Dermis blood vessel endothelial cell (primary cell): Measurements from ENCODE around the gene RELCH. TPM values are rescaled to one million over a fixed set of nuclear protein-coding genes. Genes with fewer than 3 reads are reported as not detected.
A peak's percentile ranks its signal among the peaks of the same experiment; 100 is the strongest.

Experiments used
- DNase-seq: peaks from one replicate; pipeline ENCODE4 v3.0.0; 2010
- total RNA-seq: library from RNA; depleted of rRNA; stranded (reverse); fragments of >200 nt; gene quantifications from 2 replicates; pipeline ENCODE4 v1.2.3, GENCODE V29; 2014

The RELCH gene
- total RNA-seq, 1 donor from 2014 or later = 32.0 TPM

DNA sequence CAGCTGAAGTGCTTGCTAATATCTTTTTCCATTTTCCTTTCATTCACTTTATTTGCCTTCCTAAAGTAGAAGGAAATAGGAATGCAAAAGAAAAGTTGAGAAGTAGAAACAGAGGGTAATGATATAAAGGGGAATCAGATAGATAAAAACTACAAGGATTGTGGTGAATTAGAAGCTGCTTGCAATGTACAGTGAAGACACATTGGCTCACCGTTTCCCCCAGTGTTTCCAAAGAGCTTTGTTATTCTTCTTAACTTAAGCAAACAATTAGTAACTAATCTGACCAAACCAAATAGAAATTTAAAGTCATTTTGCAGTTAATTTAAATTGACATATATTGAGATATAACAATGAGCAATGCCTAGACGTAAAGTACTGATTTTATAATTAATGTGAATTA lies 63.4 kb downstream of the RELCH start:
- DNase-seq = no peak

DNA sequence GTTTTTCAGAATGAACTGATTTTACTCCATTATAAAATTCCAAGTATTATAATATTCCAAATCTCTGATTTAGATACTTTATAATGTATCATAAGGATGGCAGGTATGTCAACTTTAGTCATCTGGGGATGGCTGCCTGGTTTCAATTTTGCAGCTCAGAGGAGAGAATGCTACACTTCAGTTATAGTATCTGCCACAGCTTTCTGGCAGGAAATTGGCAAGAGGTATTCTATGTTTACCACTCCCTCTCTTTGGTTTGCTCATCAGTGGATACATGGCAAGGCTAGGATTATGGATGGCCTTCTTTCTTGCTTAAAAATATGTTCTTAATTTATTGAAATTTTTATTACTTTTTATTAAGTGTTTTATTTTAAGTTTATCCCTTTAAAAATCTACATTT lies 71.0 kb downstream of the RELCH start:
- no peak for DNase-seq

DNA sequence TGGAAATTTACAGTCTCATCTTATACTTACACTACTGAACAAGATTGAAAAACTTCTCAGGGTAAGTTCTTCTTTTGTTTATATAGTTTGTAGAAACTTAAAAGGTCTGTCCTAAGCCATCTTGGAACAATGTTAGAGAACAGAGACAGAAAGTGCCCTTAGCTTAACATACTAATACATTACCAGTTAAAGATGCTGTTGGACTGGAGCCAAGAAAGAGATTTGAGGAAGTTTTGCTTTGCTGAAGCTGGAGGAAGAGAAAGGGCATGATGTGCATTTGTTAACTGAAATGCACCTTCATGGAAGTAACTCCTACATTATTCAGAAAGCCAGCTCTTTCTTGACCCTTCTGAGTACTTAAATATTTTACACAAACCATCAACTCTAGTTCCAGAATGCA lies 71.6 kb downstream of the RELCH start:
- DNase-seq = peak; percentile 3

DNA sequence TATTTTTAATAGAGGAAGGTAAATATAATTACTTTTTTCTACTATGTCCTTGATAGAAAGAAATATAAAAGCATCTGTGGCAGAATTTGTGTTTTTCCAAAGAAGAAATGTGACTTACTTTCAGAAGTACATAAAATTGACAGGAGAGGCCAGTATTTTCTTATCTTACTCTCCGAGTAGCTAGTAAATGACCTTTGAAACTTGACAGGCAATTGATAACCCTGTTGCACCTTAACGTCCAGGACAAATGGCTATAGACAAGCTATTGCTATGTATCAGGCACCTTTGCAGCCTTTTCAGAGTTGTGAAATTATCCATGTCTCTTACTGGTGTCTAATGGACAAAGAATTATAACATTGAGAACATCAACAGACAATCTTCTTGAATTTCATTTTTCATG lies 75.0 kb downstream of the RELCH start:
- DNase-seq = no peak

DNA sequence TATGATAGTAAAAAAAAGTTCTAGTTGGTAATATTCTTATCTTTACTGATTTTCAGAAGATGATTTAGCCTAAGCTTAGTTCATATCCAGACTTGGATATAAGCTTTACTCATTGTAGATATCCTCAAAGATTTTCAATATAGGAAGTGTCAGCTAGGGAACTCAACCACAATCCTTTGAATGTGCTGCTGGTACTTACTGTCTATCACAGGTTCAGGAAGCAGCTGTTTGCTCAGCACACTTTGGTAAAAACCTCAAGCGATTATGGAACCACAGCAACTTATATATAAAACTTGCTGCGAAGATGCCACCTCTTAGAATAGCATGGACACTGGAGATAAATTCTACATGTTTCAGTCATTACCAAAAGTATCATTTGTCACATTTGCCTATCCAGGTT lies 77.9 kb downstream of the RELCH start:
- DNase-seq = peak; percentile 18

DNA sequence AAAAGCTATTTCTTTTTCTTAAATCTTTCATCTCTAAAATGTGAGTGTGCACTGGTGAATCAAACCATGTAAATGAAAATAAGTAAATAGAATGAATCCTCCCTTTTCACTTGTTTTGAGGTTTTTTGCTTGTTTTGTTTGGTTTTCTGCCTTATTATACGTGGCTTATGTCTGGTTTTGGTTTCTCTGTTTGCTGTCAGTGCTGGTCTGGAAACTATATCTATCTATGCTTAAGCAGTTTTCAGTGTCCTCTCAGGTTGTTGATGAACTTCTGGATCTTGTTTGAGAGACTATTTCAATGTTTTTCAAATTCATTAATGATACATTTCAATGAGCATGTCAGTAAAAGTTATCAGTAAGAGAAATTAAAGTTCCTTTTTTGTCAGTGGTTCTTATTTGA lies 90.0 kb downstream of the RELCH start:
- DNase-seq = no peak

DNA sequence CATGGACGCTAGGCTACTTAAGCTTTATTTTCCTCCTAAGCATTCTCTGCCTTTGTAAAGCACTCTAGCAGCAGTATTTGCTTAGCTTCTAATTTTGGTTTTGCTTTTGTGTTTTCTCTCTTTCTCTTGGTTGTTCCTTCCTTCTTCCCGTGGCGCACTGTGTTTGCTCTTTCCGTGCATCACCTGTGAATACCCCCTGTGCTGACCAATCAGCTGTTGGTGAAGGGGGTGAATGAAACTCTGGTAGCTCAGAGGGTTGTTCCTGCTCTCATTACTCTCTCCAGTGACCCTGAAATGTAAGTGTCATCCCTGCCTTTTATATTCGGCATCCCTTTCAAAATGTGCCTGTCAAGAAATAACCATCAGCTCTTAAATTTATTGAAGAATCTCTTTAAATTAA lies 92.5 kb downstream of the RELCH start:
- no peak for DNase-seq

DNA sequence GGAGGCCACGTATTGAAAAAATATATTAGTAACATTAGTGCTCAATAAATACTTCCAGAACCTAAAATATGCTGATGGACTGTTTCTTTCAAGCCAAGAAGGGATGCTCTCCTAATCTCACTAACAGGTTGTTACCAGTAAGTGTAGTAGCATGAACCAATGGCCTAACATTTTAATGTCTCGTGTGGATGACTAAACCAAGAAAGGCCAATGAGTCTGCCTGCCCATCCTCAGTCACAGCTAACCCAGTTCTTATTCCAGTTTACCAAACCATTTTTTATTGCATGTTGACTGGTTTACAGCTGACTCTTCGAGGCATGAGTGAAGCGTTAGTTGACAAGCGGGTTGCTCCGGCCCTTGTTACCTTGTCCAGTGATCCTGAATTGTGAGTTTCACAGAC lies 93.0 kb downstream of the RELCH start:
- DNase-seq = no peak

DNA sequence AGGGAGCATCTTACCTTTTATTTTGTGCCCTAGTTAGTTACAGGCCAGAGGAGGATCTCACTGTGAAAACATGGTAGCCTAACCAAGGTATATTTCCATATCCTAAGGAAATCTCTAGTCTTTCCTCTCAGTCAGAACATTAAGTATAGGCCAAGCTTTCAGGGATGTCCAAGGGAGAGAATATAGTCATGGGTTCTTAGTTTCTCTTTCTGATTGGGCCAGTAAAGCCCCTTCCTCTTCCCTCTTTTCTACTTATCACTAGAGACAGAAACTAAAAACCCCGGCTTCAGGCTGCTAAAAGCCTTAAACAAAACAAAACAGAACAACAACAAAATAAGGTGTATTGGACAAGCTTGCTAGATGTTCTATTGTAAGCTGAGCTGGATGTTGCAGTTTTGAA lies 93.7 kb downstream of the RELCH start:
- DNase-seq = no peak

DNA sequence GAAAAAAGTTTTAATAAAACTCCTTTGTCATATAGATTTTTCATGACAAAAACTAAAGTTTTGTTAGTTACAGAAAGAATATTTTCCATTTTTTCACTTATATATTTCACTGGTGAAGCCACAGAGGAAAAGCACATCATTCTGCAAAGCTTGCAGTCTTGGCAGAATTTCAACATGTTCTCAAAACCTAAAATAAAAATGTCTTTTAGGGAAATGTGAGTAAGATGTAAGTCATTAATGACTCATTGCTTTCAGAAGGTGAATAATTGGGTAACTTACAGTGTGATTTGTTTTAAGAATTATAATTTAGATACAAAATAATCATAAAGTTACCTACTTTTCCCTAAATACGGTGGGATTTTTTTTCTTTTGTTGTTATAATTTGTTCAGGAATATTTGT lies 94.6 kb downstream of the RELCH start:
- DNase-seq = peak; percentile 82

DNA sequence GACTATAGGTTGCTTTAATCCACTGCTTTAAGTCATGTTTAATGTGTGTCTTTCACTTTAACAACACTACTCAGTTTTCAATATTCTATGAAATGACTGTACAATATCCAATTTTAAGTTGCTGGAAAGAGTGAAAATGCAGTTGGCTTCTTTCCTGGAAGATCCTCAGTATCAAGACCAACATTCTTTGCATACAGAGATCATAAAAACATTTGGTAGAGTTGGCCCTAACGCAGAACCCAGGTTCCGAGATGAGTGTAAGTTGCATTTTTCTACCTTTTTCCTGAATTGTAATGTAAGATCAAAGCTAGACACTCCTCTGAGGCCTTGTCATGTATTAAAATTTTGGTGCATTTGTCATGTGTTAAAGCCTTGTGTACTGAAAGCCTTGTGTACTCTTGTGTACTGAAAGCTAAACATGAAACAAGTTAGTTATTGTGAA lies 95.2 kb downstream of the RELCH start:
- peak; percentile 32 for DNase-seq

DNA sequence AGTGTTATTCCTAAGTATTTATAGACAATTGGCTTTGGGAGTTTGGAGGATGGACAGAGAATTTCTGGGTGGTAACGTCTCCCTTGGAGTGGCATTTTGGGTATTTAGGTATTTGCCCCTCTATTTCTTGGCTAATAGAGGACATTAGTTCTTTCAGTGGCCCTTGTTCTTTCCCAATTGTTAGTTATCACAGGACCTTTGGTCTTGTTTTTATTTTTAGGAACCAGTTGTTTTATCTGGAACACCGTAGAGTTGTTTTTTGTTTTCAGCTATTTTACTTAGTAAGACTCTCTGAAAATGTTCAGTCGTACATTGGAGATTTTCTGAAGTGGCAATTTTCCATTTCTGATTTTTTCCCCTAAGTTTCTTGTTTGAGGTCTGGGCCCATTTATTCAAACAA lies 97.6 kb downstream of the RELCH start:
- DNase-seq = no peak

DNA sequence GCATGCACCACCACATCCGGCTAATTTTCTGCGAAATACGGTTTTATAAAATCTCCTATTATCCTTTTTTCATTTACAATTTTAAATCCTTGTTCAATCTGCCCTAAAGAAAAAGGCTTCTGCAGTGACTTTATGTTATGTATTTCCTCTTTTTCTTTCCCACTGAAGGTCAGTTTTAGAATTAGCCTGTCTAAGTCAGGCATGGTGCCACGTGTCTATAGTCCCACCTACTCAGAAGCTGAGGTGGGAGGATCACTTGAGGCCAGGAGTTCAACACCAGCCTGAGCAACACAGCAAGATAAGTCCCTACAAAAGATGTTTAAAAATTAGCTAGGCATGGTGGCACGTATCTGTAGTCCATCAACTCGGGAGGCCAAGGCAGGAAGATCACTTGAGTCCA lies 98.2 kb downstream of the RELCH start:
- DNase-seq = no peak

DNA sequence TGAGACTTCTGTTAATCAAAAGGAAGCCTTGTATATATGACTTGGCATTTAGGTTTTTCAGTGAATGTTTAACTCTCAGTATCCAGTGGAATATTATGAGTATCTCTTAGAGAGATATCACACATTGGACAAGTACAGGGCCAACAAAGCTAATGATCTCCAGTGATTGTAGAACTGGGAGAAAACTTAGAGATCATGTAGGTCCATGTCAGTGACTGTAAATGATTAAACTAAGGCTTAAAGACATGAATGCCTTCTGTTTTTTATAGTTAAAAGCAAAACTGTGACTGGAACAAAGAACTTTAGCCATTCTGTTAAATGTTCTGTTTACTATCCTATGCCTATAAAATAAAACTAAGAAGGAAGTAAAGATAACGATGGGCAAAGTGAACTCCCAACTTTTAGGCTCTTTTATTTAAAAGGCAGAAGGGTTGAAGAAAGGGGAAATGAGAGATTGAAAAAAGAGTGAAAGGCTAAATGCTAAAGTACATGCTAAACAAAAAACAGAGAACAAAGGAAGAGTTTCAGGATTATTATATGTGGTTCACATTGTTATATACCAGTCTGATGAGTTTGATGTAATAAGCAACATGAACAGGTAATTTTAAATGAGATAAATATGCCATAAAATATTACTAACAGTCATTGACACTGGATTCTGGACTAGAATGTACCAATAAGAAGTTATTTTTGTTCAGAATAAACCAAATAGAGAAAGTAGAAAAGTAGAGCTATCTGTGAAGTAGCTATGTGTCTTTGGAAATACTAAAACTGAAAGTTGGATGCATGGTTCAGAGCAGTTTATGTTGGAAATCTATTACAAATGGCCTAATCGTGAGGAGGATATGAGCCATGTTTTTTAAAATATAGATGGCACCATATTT lies 101.0 kb downstream of the RELCH start:
- no peak for DNase-seq

DNA sequence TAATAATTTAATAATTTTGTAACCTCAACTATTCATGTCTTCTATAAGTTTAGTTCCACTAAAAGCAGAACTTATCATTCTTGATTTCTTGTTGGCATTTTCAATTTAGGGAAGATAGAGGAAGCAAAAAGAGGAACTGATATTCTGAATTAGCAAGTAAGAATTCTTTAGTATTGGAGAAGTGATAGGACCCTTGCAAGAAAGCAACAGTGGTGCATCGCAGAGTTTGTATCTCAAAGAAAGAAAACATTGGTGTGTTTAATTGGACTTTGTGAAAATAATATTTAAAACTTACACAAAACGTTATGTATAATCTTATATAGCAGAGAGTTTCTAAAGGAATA lies 101.6 kb downstream of the RELCH start:
- DNase-seq = no peak

DNA sequence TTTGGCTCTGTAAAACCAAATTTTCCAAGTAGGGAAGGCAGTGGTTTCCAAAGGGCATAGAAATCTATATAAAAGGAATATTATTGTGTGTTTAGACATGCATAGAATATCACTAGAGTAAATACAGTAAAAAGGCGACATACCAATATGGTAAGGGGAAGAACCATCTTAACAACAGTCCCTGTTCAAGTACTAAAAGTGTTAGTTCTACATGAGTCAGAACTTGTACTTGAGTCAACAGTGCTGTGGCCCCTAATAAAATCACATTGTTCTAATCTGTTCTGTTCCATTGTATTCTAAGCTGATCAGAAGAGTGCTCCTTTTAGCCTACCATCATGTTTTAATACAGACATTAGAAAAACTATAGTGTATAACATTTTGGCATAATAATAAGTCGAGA lies 102.0 kb downstream of the RELCH start:
- peak; percentile 2 for DNase-seq

DNA sequence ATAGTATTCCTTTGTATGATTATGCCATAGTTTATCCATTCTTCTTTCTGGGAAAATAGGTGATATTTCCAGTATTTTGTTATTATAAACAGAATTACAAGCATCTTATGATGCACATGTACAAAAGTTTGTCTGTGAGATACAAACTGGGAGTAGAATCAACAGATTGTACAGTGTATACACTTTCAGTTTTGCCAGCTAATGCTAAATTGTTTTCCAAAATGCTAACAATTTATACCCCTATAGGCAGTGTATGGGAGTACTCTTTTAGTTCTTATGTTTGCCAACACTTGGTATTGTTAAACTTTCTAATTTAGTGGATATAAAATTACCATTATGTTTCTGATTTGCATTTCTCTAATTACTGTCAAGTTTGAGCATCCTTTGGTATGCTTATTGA lies 107.0 kb downstream of the RELCH start:
- DNase-seq = no peak

DNA sequence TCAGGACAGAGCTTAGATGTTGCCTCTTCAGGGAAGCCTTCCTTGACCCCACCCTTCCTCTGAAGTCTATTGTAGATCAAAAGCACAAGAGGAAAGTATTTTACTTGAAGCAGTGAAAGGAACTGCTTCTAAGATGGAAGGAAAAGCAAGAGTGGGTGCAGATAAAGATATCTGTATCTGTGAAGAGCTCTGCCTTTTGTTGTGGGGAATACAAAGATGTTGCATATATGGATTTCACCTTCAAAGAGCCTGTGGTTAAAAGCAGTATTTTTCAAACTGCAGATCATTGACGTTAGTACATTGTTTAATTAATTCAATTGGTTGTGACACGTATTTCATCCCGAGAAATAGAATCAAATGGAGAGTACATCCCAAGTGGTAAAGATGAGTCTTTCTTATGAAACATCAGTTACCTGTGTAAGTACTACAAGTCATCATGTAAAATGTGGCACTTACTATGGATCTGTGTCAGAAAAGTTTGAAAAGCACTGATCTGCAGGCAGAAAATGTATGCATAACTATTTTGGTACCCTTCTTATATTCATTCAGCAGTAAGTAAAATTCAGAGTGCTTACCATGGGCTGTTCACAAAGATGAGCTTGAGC lies 113.4 kb downstream of the RELCH start:
- DNase-seq = no peak

DNA sequence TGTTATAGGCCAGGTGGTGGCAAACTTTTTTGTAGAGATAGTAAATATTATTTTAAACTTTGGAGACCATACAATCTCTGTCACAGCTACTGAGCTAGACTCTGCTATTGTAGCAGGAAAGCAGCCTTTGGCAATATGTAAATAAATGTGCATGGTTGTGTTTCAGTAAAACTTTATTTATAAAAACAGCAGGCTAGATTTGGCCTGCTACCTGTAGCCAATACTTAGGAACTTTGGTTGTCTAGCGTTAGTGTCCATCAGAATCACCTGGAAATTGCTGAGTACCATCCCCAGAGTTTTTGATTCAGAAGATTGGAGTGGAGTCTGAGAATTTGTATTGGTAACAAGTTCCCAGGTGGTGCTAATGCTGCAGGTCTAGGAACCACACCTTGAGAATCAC lies 114.3 kb downstream of the RELCH start:
- DNase-seq = no peak

DNA sequence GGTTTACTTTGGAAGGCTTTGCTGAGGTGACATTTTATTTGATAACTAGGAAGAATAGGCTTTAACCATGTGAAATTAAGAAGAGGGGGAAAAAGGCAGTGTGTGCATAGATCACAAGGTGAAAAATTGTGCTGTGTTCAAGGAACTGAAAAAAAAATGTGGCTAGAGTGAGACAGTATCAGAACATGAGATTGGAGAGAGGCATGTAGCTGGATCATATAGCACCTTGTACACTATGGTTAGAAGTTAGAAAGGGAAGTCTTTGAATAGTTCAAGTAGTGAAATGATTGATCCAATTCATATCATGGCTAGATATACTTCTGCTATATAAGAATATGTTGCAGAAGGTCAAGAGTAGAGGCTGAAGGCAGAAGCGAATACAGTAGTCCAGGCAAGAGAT lies 125.8 kb downstream of the RELCH start:
- DNase-seq = no peak

DNA sequence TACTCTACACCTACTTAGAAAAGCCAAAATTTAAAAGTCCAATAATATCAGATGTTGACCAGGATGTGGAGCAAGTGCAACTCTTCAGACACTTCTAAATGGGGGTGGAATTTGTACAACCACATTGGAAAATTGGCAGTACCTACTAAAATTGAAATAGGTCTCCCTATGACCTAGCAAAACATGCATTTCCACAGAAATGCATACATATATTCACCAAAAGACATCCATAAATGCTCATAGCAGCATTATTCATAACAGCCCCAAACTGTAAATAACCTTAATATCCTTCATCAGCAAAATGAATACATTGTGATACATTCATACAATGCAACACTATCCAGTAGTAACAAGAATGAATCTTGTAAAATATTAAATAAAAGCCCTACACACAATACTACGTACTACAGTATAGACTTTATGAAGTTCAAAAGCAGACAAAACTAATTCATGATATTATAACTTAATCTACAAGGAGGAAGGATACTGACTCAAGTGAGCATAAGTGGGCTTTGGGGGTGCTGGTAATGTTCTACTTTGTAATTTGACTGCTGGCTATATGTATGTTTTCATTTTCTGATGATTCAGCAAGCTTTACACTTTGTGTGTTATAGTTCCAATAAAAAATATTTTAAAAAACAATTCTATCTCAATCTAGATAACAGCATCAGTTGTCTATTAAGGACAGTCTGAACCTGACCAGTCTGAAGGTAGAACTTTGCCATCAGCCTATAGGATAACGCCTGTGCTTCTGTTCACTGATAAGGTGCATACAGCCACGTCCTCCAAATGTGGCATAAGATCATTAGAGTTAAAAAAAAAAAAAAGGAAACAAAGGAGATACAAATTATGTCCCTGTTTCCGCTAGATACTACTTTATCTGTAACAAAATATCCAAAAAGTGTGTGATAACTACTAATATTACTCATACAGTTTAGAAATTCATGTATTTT lies 131.4 kb downstream of the RELCH start:
- no peak for DNase-seq

DNA sequence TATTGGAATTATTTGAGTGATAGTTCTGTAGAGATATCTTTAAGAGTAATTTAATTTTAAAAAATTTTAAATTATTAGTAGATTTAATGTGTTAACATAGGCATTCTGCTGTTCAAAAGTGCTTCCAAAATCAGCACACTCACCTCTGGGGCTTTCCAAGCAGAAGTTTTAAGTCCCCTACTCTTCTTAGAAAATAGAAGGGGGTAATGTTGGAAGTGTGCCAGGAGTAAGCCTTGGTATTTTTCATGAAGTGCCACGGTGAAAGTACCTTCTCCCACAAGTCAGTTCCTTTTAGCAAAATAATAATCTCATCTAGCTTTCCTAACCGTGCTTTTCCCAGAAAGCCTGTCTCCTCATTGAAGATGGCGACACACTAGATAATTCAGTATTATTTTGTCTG lies 134.1 kb downstream of the RELCH start:
- DNase-seq = no peak

DNA sequence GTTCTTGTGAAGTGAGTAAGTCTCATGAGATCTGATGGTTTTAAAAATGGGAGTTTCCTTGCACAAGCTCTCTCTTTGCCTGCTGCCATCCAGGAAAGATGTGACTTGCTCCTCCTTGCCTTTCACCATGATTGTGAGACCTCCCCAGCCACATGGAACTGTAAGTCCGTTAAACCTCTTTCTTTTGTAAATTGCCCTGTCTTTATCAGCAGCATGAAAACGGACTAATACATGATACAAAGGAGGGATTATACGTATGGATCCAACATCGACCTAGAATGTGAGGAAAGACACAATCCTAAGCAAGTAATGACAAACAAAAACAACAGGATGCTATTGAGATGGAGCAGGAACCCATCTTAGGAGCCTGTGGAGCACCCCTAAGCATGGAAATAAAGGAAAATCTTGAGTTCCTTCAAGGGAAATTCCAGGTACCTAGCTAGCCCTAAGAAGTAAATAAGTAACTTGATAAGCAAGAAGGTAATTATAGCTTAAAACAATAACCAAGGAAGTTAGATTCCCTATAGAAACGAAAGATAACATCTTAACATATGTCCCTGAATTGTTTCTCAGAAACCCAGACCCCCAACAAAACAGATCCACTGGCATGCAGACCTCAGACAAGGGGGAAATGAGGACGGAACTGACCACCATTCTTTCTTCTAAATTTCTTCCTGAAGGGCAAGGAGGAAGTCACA lies 136.6 kb downstream of the RELCH start:
- DNase-seq = no peak
